ENCODE data around the gene CCT4. TPM values are rescaled to one million over a fixed set of nuclear protein-coding genes. Genes with fewer than 3 reads are reported as not detected.

CCT4 gene
- total RNA-seq, 4 donors from 2014 or later, result 74.4 to 86.8 (median 79.5) TPM

Small RNAs within 50 kb of the gene (small RNA-seq; reads per million reads assigned to genes)
- 0 reads per million in 3 donors for gene RF00019

Other genes with a start within 250 kb of the CCT4 start
- gene FAM161A, start 34.6 kb downstream of the CCT4 start, total RNA-seq, result 1 to 10 TPM in 3 of 4 donors, under 1 TPM in 1; 0.83 to 1.7 (median 1.3) TPM
- gene COMMD1, start 17.0 kb upstream of the CCT4 start, total RNA-seq, result 10 to 100 TPM; 25.1 to 42.4 (median 37.2) TPM

Measured in esophagus muscularis mucosa (tissue), 4 donors.